OCI-LY7 (cell line): ENCODE measurements around the gene CDKAL1. TPM values are rescaled to one million over a fixed set of nuclear protein-coding genes. Genes with fewer than 3 reads are reported as not detected.

Experiments
- BruUV-seq: library from RNA; stranded (reverse); fragments of 400-500 nt; replicated peaks from 2 replicates; lab custom pipeline; 2021; lab: Mats Ljungman, UMichigan
- CTCF ChIA-PET: fragments of 300-600 bp; sonication (Branson Sonifier 250); formaldehyde crosslinking; loops from one replicate; lab custom pipeline; 2022; ENCODE audit warnings: antibody characterized with exemption; ENCODE audit not compliant: unreplicated experiment; lab: Charles Lee
- POLR2A ChIA-PET: fragments of 300-600 bp; sonication (Branson Sonifier 250); formaldehyde crosslinking; loops from one replicate; lab custom pipeline; 2022; ENCODE audit warnings: antibody characterized with exemption; lab: Charles Lee
- DNase-seq: peaks from one replicate; pipeline ENCODE4 v3.0.0-alpha.2; 2015; ENCODE audit warnings: low spot score
- H2AFZ ChIP-seq: fragments of 200-600 bp; sonication (generic), shearing (Covaris generic); 2 replicates; pipeline ENCODE4 v1.6.1; 2014; ENCODE audit warnings: mild to moderate bottlenecking, antibody characterized with exemption, low read length, moderate library complexity
- H3K27ac ChIP-seq: fragments of 200-600 bp; sonication (generic); 2 replicates; pipeline ENCODE4 v1.5.1; 2014; ENCODE audit warnings: mixed run types, low read depth, mild to moderate bottlenecking, moderate library complexity, low read length, inconsistent platforms; ENCODE audit not compliant: poor library complexity, severe bottlenecking
- H3K36me3 ChIP-seq: fragments of 200-600 bp; sonication (generic); 2 replicates; pipeline ENCODE4 v1.6.1; 2014; ENCODE audit warnings: mild to moderate bottlenecking, antibody characterized with exemption, low read length, moderate library complexity, mixed read lengths; ENCODE audit not compliant: insufficient read depth
- H3K4me1 ChIP-seq: fragments of 200-600 bp; sonication (generic); 2 replicates; pipeline ENCODE4 v1.5.1; 2014; ENCODE audit warnings: mild to moderate bottlenecking, low read length; ENCODE audit not compliant: insufficient read depth, poor library complexity, severe bottlenecking
- H3K4me2 ChIP-seq: fragments of 200-600 bp; sonication (generic); 2 replicates; pipeline ENCODE4 v1.6.1; 2014; ENCODE audit warnings: mild to moderate bottlenecking, low read length
- H3K4me3 ChIP-seq: fragments of 200-600 bp; sonication (generic); 2 replicates; pipeline ENCODE4 v1.5.1; 2014; ENCODE audit warnings: mild to moderate bottlenecking, low read depth, low read length; ENCODE audit not compliant: poor library complexity, severe bottlenecking
- H3K79me2 ChIP-seq: fragments of 200-600 bp; sonication (generic); 2 replicates; pipeline ENCODE4 v1.6.1; 2016; ENCODE audit warnings: low read depth, mild to moderate bottlenecking, low read length, moderate library complexity, mixed read lengths; ENCODE audit not compliant: insufficient read depth
- H3K9me2 ChIP-seq: fragments of 200-600 bp; sonication (generic); 2 replicates; pipeline ENCODE4 v1.6.1; 2016; ENCODE audit warnings: mild to moderate bottlenecking, low read length, mixed read lengths; ENCODE audit not compliant: insufficient read depth
- H3K9me3 ChIP-seq: fragments of 200-600 bp; sonication (generic); 2 replicates; pipeline ENCODE4 v1.6.1; 2014; ENCODE audit warnings: mild to moderate bottlenecking, mixed run types, low read length, mixed read lengths
- H4K20me1 ChIP-seq: fragments of 200-600 bp; sonication (generic); 2 replicates; pipeline ENCODE4 v1.6.1; 2014; ENCODE audit warnings: mild to moderate bottlenecking, antibody characterized with exemption, low read length, moderate library complexity, mixed read lengths; ENCODE audit not compliant: insufficient read depth
- EZH2phosphoT487 ChIP-seq: fragments of 200-600 bp; sonication (generic); IDR thresholded peaks from 2 replicates; pipeline ENCODE4 v1.6.1; 2018; ENCODE audit warnings: low read depth, borderline replicate concordance, mild to moderate bottlenecking, mixed run types, antibody characterized with exemption, low read length, moderate library complexity, mixed read lengths
- intact Hi-C: fragments of 100-400 bp; cut with micrococcal nuclease; formaldehyde crosslinking; loops from one replicate; pipeline ENCODE4 v1.10.0; 2022; ENCODE audit not compliant: unreplicated experiment
- total RNA-seq, 2 experiments: library from RNA; depleted of rRNA in 1 of 2; stranded (reverse); fragments of >200 nt in 1 of 2; shearing (Covaris generic) in 1 of 2; gene quantifications; 2 replicates each; pipeline ENCODE4 v1.2.3, GENCODE V29; 2014 to 2022
- TF ChIP-seq, protein P1 (sequence below): fragments of 200-600 bp; sonication (generic); conservative IDR thresholded peaks from 2 replicates; pipeline ENCODE4 v1.5.1; 2014; ENCODE audit warnings: mild to moderate bottlenecking, antibody characterized with exemption, low read length, moderate library complexity, mixed read lengths

The CDKAL1 gene
- total RNA-seq, 2 experiments from 2014 or later: 19.9 to 21.1 TPM

DNA sequence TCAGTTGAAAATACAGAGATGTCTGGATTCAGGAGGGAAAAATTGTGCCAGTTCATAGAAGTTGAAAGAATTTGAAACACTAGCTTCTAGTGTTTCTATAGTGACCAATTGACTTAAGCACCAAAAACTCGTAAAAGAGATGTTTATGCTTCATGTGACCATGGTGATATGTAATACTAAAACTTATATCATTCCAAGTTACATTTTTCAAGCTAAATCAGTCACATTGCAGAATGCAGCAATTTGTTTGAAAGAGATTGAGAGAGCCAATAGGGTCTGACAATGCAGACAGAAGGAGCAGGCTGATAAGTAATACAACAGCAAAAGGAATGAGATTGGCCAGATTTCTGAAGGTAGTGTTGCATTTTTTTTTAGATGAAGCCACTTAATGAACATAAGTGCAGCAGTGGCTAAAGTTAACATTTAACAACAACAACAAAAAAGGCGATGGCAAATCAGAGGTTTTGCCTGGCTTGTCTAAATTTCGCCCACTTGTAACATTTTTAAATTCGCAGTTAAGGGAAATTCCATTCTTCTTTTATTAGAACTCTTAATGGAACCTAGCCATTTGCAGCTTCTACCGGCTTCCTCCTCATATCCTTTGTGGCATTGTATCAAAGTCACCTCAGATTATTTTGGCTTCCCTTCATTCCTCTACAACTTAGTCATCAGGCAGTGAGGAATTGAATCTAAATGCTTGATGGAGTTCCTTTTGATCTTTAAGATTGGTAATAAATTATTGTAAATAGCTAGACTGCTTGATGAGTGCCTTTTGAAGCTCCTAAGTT is 575.3 kb downstream of the CDKAL1 start:
- intact Hi-C loops: no loop called here
- POLR2A ChIA-PET: interaction anchor here (0.9 to 1.0 kb wide), 2 partner anchors 9 to 13 kb away, joined by 3 to 7 read pairs; no protein-coding TSS in a partner anchor

DNA sequence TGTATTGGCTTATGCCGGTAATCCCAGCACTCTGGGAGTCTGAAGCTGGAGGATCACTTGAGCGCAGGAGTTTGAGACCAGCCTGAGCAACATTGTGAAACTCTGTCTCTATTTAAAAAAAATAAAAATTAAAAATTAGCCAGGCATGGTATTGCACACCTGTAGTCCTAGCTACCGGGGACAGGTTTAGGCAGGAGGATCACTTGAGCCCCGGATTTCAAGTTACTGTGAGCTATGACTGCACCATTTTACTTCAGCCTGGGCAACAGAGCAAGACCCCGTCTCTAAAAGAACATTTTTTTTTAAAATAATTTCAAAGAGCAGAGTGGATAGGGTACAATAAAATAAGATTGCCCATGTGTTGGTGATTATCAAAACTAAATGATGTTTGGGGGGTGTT is 576.4 kb downstream of the CDKAL1 start:
- Histone ChIP-seq H3K4me3 (no peak overlapping the region), H3K36me3 (no peaks in the 10 kb centered on the region), H3K27ac (no peak overlapping the region), H3K4me1 (peaks cover 21% of the 10 kb centered on the region), H4K20me1 (no peaks in the 10 kb centered on the region), H3K9me3 (no peaks in the 10 kb centered on the region), H2AFZ (no peak overlapping the region), H3K4me2 (no peak overlapping the region), H3K79me2 (no peaks in the 10 kb centered on the region), H3K9me2 (no peaks in the 10 kb centered on the region)
- no TSS peak for BruUV-seq
- ChIA-PET POLR2A (interaction anchor here (1.0 kb wide), 1 partner anchor 11 kb away, joined by 3 read pairs; no protein-coding TSS in a partner anchor), CTCF (no interaction called here)
- DNase-seq: no peak
- intact Hi-C loops: no loop called here
- TF ChIP-seq, protein P1, sequence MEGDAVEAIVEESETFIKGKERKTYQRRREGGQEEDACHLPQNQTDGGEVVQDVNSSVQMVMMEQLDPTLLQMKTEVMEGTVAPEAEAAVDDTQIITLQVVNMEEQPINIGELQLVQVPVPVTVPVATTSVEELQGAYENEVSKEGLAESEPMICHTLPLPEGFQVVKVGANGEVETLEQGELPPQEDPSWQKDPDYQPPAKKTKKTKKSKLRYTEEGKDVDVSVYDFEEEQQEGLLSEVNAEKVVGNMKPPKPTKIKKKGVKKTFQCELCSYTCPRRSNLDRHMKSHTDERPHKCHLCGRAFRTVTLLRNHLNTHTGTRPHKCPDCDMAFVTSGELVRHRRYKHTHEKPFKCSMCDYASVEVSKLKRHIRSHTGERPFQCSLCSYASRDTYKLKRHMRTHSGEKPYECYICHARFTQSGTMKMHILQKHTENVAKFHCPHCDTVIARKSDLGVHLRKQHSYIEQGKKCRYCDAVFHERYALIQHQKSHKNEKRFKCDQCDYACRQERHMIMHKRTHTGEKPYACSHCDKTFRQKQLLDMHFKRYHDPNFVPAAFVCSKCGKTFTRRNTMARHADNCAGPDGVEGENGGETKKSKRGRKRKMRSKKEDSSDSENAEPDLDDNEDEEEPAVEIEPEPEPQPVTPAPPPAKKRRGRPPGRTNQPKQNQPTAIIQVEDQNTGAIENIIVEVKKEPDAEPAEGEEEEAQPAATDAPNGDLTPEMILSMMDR: no peak
- no peak for TF ChIP-seq EZH2phosphoT487

More for the DNA sequence above, 575.3 kb downstream of the CDKAL1 start:
- no TSS peak for BruUV-seq
- TF ChIP-seq, protein P1: no peak
- no peak for TF ChIP-seq EZH2phosphoT487
- Histone ChIP-seq H3K27ac (no peak overlapping the region), H3K79me2 (no peaks in the 10 kb centered on the region), H4K20me1 (no peaks in the 10 kb centered on the region), H3K4me2 (no peak overlapping the region), H3K9me2 (no peaks in the 10 kb centered on the region), H3K9me3 (no peaks in the 10 kb centered on the region), H3K36me3 (no peaks in the 10 kb centered on the region), H3K4me3 (no peak overlapping the region), H2AFZ (no peak overlapping the region), H3K4me1 (peaks cover 21% of the 10 kb centered on the region)
- CTCF ChIA-PET: no interaction called here
- DNase-seq: no peak

DNA sequence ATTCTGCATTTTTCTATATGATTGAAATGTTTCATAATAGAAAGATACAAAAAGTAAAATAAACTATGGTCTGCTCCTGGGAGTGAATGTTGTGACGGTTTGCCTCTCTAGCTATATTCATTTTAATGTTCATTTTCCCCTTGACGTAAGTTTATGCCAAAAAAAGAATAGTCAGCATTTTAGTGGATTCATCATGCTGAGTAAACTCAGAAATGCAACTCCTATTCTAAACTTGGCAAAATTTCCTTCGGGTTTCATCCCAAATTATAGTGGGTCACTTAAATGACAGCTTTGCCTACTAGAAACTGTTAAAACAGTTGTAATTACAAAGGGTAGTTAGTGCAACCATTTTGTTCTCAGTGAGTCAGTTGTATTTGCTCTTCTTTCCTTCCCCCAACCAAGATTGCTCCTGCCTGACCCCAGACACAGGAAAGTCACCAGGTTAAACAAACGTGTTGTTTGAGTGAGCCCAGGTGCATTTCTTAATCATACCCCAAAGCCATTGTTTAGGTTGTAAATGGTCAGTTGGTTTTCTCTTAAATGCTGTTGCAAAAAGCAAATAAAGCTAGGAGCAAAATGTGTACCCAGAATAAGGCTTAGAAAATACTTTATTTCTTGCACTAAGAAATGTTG is 577.0 kb downstream of the CDKAL1 start:
- no peaks in the 10 kb centered on the region for H3K36me3 ChIP-seq
- intact Hi-C loops: no loop called here
- ChIA-PET POLR2A (no interaction called here), CTCF (no interaction called here)
- H3K9me3 ChIP-seq: no peaks in the 10 kb centered on the region
- no peaks in the 10 kb centered on the region for H4K20me1 ChIP-seq
- TF ChIP-seq EZH2phosphoT487: no peak
- TF ChIP-seq, protein P1: no peak
- no TSS peak for BruUV-seq
- no peak overlapping the region for H3K4me3 ChIP-seq
- H2AFZ ChIP-seq: no peak overlapping the region
- H3K79me2 ChIP-seq: no peaks in the 10 kb centered on the region
- no peak for DNase-seq
- H3K9me2 ChIP-seq: no peaks in the 10 kb centered on the region
- H3K4me1 ChIP-seq: peaks cover 21% of the 10 kb centered on the region
- no peak overlapping the region for H3K27ac ChIP-seq
- H3K4me2 ChIP-seq: peak overlapping the region; percentile 20; the same call in 1 of the 2 replicates
